ENCODE measurements around the gene TIMM8B. TPM values are rescaled to one million over a fixed set of nuclear protein-coding genes. Genes with fewer than 3 reads are reported as not detected.

TIMM8B gene
- total and polyA plus RNA-seq, 2 of the 4 experiments (the other 2 are of a cell fraction), result 35.5 to 103 TPM

- Histone ChIP-seq H3K23ac (ENCODE audit: low read depth, low read length) (no peak overlapping the region), H3K79me1 (ENCODE audit: low read depth in 1 of 2, low read length in 2 of 2) (no peaks in the 10 kb centered on the region), H3K9me1 (ENCODE audit: insufficient read depth, low read length) (no peaks in the 10 kb centered on the region), H4K91ac (ENCODE audit: insufficient read depth, low read depth, low read length) (no peak overlapping the region; the same call in 1 of the 2 replicates), H3K36me3 (ENCODE audit: control insufficient read depth, insufficient read depth, low read length) (no peaks in the 10 kb centered on the region), H3K9ac (ENCODE audit: low read depth, low read length) (no peak overlapping the region), H2BK20ac (ENCODE audit: low read depth, low read length) (peak overlapping the region; percentile 60; the same call in 1 of the 2 replicates), H3K4me1 (ENCODE audit: control insufficient read depth, insufficient read depth, low read length) (peaks cover 5% of the 10 kb centered on the region; the same call in 1 of the 2 replicates), H2AK9ac (replicated peaks; ENCODE audit: low read depth, low read length, poor library complexity) (no peak overlapping the region), H3K9me3 (ENCODE audit: control insufficient read depth, insufficient read depth, low read length) (no peaks in the 10 kb centered on the region), H3K4me2 (ENCODE audit: low read depth, low read length) (no peak overlapping the region), H3K14ac (replicated peaks; ENCODE audit: low read depth, low read length) (no peak overlapping the region), H2AFZ (replicated peaks; ENCODE audit: low read length, poor library complexity) (no peak overlapping the region), H2BK120ac (ENCODE audit: low read depth, low read length) (peak overlapping the region; percentile 38; the same call in 1 of the 2 replicates), H4K5ac (ENCODE audit: low read depth, low read length) (no peak overlapping the region), H2BK15ac (ENCODE audit: low read depth, low read length) (no peak overlapping the region; the same call in 2 of the 3 replicates), H3K27ac (ENCODE audit: insufficient read depth, low read length) (no peak overlapping the region), H3K4ac (ENCODE audit: low read depth, low read length) (no peak overlapping the region; the same call in 1 of the 2 replicates), H3K56ac (ENCODE audit: extremely low read depth, insufficient read depth, low read length) (no peak overlapping the region), H3K27me3 (ENCODE audit: control insufficient read depth, insufficient read depth, low read length) (no peaks in the 10 kb centered on the region), H3K18ac (ENCODE audit: low read depth, low read length) (no peak overlapping the region), H4K20me1 (ENCODE audit: insufficient read depth, low read length) (no peaks in the 10 kb centered on the region), H2BK5ac (ENCODE audit: low read depth, low read length, poor library complexity, severe bottlenecking) (no peak overlapping the region), H3K4me3 (ENCODE audit: insufficient read depth, low read depth, low read length) (no peak overlapping the region), H2AK5ac (ENCODE audit: low read depth, low read length) (peak overlapping the region; percentile 70; the same call in 1 of the 2 replicates), H4K8ac (ENCODE audit: low read depth in 2 of 2, low read length in 2 of 2) (no peak overlapping the region)
- 83% methylated on average over 1 of the region's 5 CpGs; no CpG with 5 or more reads in 1 of the 2 experiments for whole genome bisulfite sequencing, 2 experiments (ENCODE audit: extremely low coverage in 2 of 2, insufficient read length in 1 of 2)
- DNase-seq (no peak), ATAC-seq (ENCODE audit: low read depth) (no peak)
- intact Hi-C loops (cut with micrococcal nuclease), result loop anchor here (5.0 kb wide), 1 partner anchor 35 kb away; no protein-coding TSS in a partner anchor
- dilution Hi-C loops (cut with HindIII; ENCODE audit: low sequenced_read_pairs, unreplicated experiment), result no loop called here
- no peak for TF ChIP-seq MAZ (IDR thresholded peaks at IDR 0.05; ENCODE audit: borderline replicate concordance, low read depth, low read length)
- TF ChIP-seq SMC3 (IDR thresholded peaks at IDR 0.05; ENCODE audit: low read depth, low read length), result no peak
- TF ChIP-seq CEBPB (IDR thresholded peaks at IDR 0.05; ENCODE audit: low read depth, low read length), result no peak
- TF ChIP-seq BHLHE40 (IDR thresholded peaks at IDR 0.05; ENCODE audit: low read depth, low read length), result no peak
- no peak for TF ChIP-seq RFX5 (IDR thresholded peaks at IDR 0.05; ENCODE audit: low read depth, low read length)
- TF ChIP-seq CTCF (conservative IDR thresholded peaks at IDR 0.05; ENCODE audit: low read depth, low read length), result no peak
- no peak for TF ChIP-seq FOS (IDR thresholded peaks at IDR 0.05; ENCODE audit: low read depth, low read length)
- TF ChIP-seq RAD21 (IDR thresholded peaks at IDR 0.05; ENCODE audit: low read length), result no peak
- no peak for TF ChIP-seq POLR2A (IDR thresholded peaks at IDR 0.05; ENCODE audit: low read depth, low read length)
- TF ChIP-seq, protein P1, sequence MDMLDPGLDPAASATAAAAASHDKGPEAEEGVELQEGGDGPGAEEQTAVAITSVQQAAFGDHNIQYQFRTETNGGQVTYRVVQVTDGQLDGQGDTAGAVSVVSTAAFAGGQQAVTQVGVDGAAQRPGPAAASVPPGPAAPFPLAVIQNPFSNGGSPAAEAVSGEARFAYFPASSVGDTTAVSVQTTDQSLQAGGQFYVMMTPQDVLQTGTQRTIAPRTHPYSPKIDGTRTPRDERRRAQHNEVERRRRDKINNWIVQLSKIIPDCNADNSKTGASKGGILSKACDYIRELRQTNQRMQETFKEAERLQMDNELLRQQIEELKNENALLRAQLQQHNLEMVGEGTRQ (IDR thresholded peaks at IDR 0.05; ENCODE audit: low read depth, low read length), result no peak
- no peak for TF ChIP-seq CHD1 (IDR thresholded peaks at IDR 0.05; ENCODE audit: low read depth, low read length)
- TF ChIP-seq MAFK (IDR thresholded peaks at IDR 0.05; ENCODE audit: low read depth, low read length), result no peak
- TF ChIP-seq RCOR1 (IDR thresholded peaks at IDR 0.05; ENCODE audit: insufficient replicate concordance, low read length), result no peak
- TF ChIP-seq MXI1 (IDR thresholded peaks at IDR 0.05; ENCODE audit: borderline replicate concordance, low read depth, low read length), result no peak
- TF ChIP-seq NFE2L2 (IDR thresholded peaks at IDR 0.05; ENCODE audit: low read depth, low read length), result no peak
- in situ Hi-C loops (cut with MboI; ENCODE audit: low sequenced_read_pairs), result loop anchor here (25.0 kb wide), 1 partner anchor 1165 kb away; no protein-coding TSS in a partner anchor
- POLR2A ChIA-PET (ENCODE audit: unreplicated experiment), result interaction anchor here (0.6 kb wide), 1 partner anchor 262 kb away, joined by 4 read pairs; no protein-coding TSS in a partner anchor
- no TSS peak for BruUV-seq (replicated peaks)
- CTCF ChIA-PET, result interaction anchor here (1.0 to 2.9 kb wide), 3 partner anchors 9 to 35 kb away, joined by 3 to 19 read pairs (median 3); no protein-coding TSS in a partner anchor
Measured at GRCh38 chr11:112121981-112122615, 35.5 kb upstream of the TIMM8B start.

All from IMR-90 (cell line).